ENCODE data around the gene NUDCD2.

GRCh38 chr5:163436515-163436914 is 23.4 kb downstream of the NUDCD2 start:
- TF ChIP-seq CTCF (IDR thresholded peaks at IDR 0.05) (no peak), POLR2A (IDR thresholded peaks at IDR 0.05) (no peak), EP300 (IDR thresholded peaks at IDR 0.05) (no peak)
